Endothelial cell of umbilical vein (primary cell): Measurements from ENCODE around the gene CDYL. TPM values are rescaled to one million over a fixed set of nuclear protein-coding genes. Genes with fewer than 3 reads are reported as not detected.

ENCODE experiments used
- BruUV-seq: library from RNA; stranded (reverse); fragments of 400-500 nt; replicated peaks from 2 replicates; lab custom pipeline; 2021; lab: Mats Ljungman, UMichigan
- CTCF ChIA-PET: fragments of 300-600, 350-600 bp; sonication (Branson Sonifier 250); formaldehyde crosslinking; loops from one replicate; lab custom pipeline; 2021; ENCODE audit warnings: antibody characterized with exemption, inconsistent platforms; lab: Charles Lee
- POLR2A ChIA-PET: fragments of 300-600, 350-600 bp; sonication (Branson Sonifier 250); formaldehyde crosslinking; loops from one replicate; lab custom pipeline; 2021; ENCODE audit warnings: antibody characterized with exemption, inconsistent platforms; lab: Charles Lee
- DNase-seq: peaks from one replicate; pipeline ENCODE4 v3.0.0-alpha.2; 2011; ENCODE audit warnings: low read depth, low spot score
- FAIRE-seq: peaks from 2 replicates; lab custom pipeline; 2011; peaks lifted over from hg19 to GRCh38; lab: Jason Lieb, UNC
- H2AFZ ChIP-seq: 2 replicates; pipeline ENCODE4 v1.6.0; 2012; ENCODE audit warnings: low read depth, low read length, control low read depth, inconsistent platforms
- H3K27ac ChIP-seq: 2 replicates; pipeline ENCODE4 v1.5.1; 2011; ENCODE audit warnings: low read depth, mild to moderate bottlenecking, control low read depth, low read length, moderate library complexity; ENCODE audit not compliant: insufficient read depth
- H3K27me3 ChIP-seq, 2 experiments: 2 replicates each; pipeline versions ENCODE4 v1.6.0 to v1.6.1; 2011; ENCODE audit warnings: low read length in 2 of 2, mixed read lengths in 1 of 2; ENCODE audit not compliant: control insufficient read depth in 2 of 2, insufficient read depth in 2 of 2
- H3K36me3 ChIP-seq, 2 experiments: 2 replicates in 1 of 2; 3 replicates in 1 of 2; pipeline ENCODE4 v1.5.1; 2011; ENCODE audit warnings: low read length in 2 of 2, mild to moderate bottlenecking in 1 of 2, moderate library complexity in 1 of 2; ENCODE audit not compliant: control insufficient read depth in 2 of 2, insufficient read depth in 2 of 2; ENCODE audit errors: extremely low read depth in 1 of 2
- H3K4me1 ChIP-seq: 3 replicates; pipeline ENCODE4 v1.5.1; 2011; ENCODE audit warnings: mild to moderate bottlenecking, low read length; ENCODE audit not compliant: control insufficient read depth, insufficient read depth; ENCODE audit errors: extremely low read depth
- H3K4me2 ChIP-seq: 2 replicates; pipeline ENCODE4 v1.6.1; 2011; ENCODE audit warnings: low read length, control low read depth, mixed read lengths; ENCODE audit not compliant: insufficient read depth
- H3K4me3 ChIP-seq, 3 experiments: fragments of 200-600 bp in 1 of 3; sonication (generic), shearing (Covaris generic) in 1 of 3; replicated peaks in 1 of 3; 2 replicates each; pipeline ENCODE4 v1.5.1; 2011 to 2016; ENCODE audit warnings: control low read depth in 3 of 3, low read length in 3 of 3, mild to moderate bottlenecking in 2 of 3, inconsistent platforms in 1 of 3, low read depth in 1 of 3, moderate library complexity in 1 of 3; ENCODE audit not compliant: insufficient read depth in 1 of 3
- H3K79me2 ChIP-seq: 2 replicates; pipeline ENCODE4 v1.6.0; 2012; ENCODE audit warnings: low read length, inconsistent platforms; ENCODE audit not compliant: control insufficient read depth, insufficient read depth
- H3K9ac ChIP-seq: replicated peaks from 2 replicates; pipeline ENCODE3; 2011; ENCODE audit warnings: low read length, control low read depth; ENCODE audit not compliant: insufficient read depth; ENCODE audit errors: extremely low read depth
- H3K9me1 ChIP-seq: replicated peaks from 3 replicates; pipeline ENCODE4 v1.6.0; 2011; ENCODE audit warnings: mild to moderate bottlenecking, low read length; ENCODE audit not compliant: control insufficient read depth, insufficient read depth; ENCODE audit errors: extremely low read depth
- H3K9me3 ChIP-seq: replicated peaks from 2 replicates; pipeline ENCODE4 v1.5.1; 2012; ENCODE audit warnings: low read length, inconsistent platforms; ENCODE audit not compliant: control insufficient read depth, insufficient read depth
- H4K20me1 ChIP-seq: replicated peaks from 2 replicates; pipeline ENCODE3; 2011; ENCODE audit warnings: mild to moderate bottlenecking, low read length; ENCODE audit not compliant: control insufficient read depth, insufficient read depth; ENCODE audit errors: extremely low read depth
- EZH2 ChIP-seq: IDR thresholded peaks from 2 replicates; pipeline ENCODE4 v1.6.1; 2012; ENCODE audit warnings: borderline replicate concordance, low read depth, mild to moderate bottlenecking, moderate library complexity, low read length, inconsistent platforms; ENCODE audit not compliant: severe bottlenecking
- FOS ChIP-seq: IDR thresholded peaks from 2 replicates; pipeline ENCODE4 v1.6.1; 2011; ENCODE audit warnings: mild to moderate bottlenecking, low read length, moderate library complexity, borderline replicate concordance; ENCODE audit not compliant: insufficient read depth
- GATA2 ChIP-seq: IDR thresholded peaks from 2 replicates; pipeline ENCODE4 v1.7.0; 2011; ENCODE audit warnings: low read depth, mild to moderate bottlenecking, moderate library complexity, mixed read lengths, low read length; ENCODE audit not compliant: insufficient read length, insufficient read depth
- JUN ChIP-seq: IDR thresholded peaks from 2 replicates; pipeline ENCODE4 v1.6.1; 2011; ENCODE audit warnings: borderline replicate concordance, low read depth; ENCODE audit not compliant: insufficient read length, insufficient read depth
- dilution Hi-C: fragments of 300-500 bp; cut with MboI; formaldehyde crosslinking; loops from one replicate; pipeline ENCODE4 v1.15.0; 2019; ENCODE audit warnings: low sequenced_read_pairs; ENCODE audit not compliant: extremely low pct_ligation_motif_present
- intact Hi-C: fragments of 100-400 bp; cut with micrococcal nuclease; formaldehyde crosslinking; loops from one replicate; pipeline ENCODE4 v1.10.0; 2022
- polyA plus RNA-seq, 4 experiments: library from polyadenylated mRNA; depleted of rRNA in 3 of 4; stranded (reverse) in 3 of 4; unstranded in 1 of 4; fragments of >200 nt; gene quantifications; 2 replicates each; pipeline versions ENCODE4 v1.2.1 to v1.2.3, GENCODE V29; 2011 to 2012; ENCODE audit warnings: missing spikeins in 1 of 4
- total RNA-seq: library from RNA; stranded (reverse); gene quantifications from 2 replicates; pipeline ENCODE4 v1.2.3, GENCODE V29; 2021

CDYL gene
- total and polyA plus RNA-seq, 2 donors (not counting 3 experiments of a cell fraction or from before 2014, with no cell fraction given): 10.2 to 35.6 TPM

DNA sequence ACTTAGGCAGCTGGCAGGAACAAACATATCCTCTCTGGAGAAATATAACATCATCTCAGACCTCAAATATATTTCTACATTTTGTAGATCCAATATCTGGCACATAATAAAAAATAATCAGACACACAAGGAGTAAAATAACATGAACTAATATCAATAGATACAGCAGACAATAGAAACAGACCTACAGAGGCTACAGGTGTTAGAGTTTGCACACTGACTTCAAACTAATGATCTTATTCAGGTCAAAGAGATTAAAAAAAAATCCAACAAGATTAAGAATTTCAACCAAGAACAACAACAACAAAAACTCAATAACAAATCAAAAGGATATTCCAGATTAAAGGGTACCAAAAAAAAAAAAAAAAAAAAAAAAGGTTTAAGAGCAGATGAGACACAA, 13.9 kb upstream of the CDYL start:
- Histone ChIP-seq H3K9me3 (no peaks in the 10 kb centered on the region), H3K9ac (no peak overlapping the region), H3K36me3 (no peaks in the 10 kb centered on the region), H3K79me2 (no peaks in the 10 kb centered on the region), H3K27ac (no peak overlapping the region), H3K4me2 (no peak overlapping the region), H3K4me3 (no peak overlapping the region), H3K9me1 (no peaks in the 10 kb centered on the region), H3K27me3 (peaks cover 0 to 3% of the 10 kb centered on the region in 2 experiments), H2AFZ (no peak overlapping the region), H3K4me1 (no peaks in the 10 kb centered on the region), H4K20me1 (no peaks in the 10 kb centered on the region)
- CTCF ChIA-PET: interaction anchor here (0.5 kb wide), 1 partner anchor 18 kb away, joined by 3 read pairs; no protein-coding TSS in a partner anchor
- dilution Hi-C loops: no loop called here
- BruUV-seq: no TSS peak
- TF ChIP-seq GATA2 (no peak), FOS (no peak)
- intact Hi-C loops: no loop called here
- POLR2A ChIA-PET: no interaction called here
- no peak for FAIRE-seq
- DNase-seq: no peak

DNA sequence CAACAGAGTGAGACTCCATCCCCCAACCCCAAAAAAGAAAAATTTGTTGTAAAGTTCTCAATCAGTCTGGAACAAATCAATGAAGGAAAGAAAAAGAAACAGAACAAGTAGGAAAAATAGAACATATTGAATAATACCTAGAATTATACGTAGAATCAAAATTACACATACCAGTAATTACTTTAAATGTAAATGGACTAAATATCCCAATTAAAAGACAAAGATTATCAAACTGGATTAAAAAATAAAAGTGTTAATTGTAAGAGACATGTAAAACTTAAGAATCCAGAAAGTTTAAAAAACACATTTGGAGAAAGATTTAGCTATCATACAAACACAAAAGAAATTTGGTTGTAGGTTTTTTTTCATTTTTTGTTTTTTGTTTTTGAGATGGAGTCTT, 12.3 kb upstream of the CDYL start:
- dilution Hi-C loops (no loop called here), intact Hi-C loops (no loop called here)
- Histone ChIP-seq H3K4me3 (no peak overlapping the region), H3K36me3 (no peaks in the 10 kb centered on the region), H2AFZ (no peak overlapping the region), H3K79me2 (no peaks in the 10 kb centered on the region), H3K4me1 (no peaks in the 10 kb centered on the region), H3K9ac (no peak overlapping the region), H3K4me2 (no peak overlapping the region), H4K20me1 (no peaks in the 10 kb centered on the region), H3K27me3 (peaks cover 2 to 7% of the 10 kb centered on the region in 2 experiments), H3K9me1 (no peaks in the 10 kb centered on the region), H3K27ac (no peak overlapping the region), H3K9me3 (no peaks in the 10 kb centered on the region)
- ChIA-PET CTCF (interaction anchor here (1.0 kb wide), 1 partner anchor 12 kb away, joined by 3 read pairs; no protein-coding TSS in a partner anchor), POLR2A (no interaction called here)
- no peak for DNase-seq
- no peak for FAIRE-seq
- no TSS peak for BruUV-seq
- TF ChIP-seq JUN (no peak), GATA2 (no peak), EZH2 (no peak)
